HepG2 (cell line): ENCODE measurements around the gene CACNA1F. TPM values are rescaled to one million over a fixed set of nuclear protein-coding genes. Genes with fewer than 3 reads are reported as not detected.
A peak's percentile ranks its signal among the peaks of the same experiment; 100 is the strongest.

Experiments
- ATF7 ChIP-seq, 2 experiments: fragments of 450-650 bp in 1 of 2; sonication (generic) in 1 of 2; formaldehyde crosslinking in 1 of 2; IDR thresholded peaks; 2 replicates each; pipeline versions ENCODE4 v1.4.0 to v1.6.1; 2016 to 2020; ENCODE audit warnings: antibody characterized with exemption in 1 of 2, mild to moderate bottlenecking in 1 of 2, missing genetic modification reagents in 1 of 2
- DBP ChIP-seq: sonication (generic); formaldehyde crosslinking; IDR thresholded peaks from 2 replicates; pipeline ENCODE4 v1.4.0; 2020; ENCODE audit warnings: missing genetic modification reagents; ENCODE audit errors: not compliant biosample characterization
- HNF1A ChIP-seq, 2 experiments: sonication (generic) in 1 of 2; formaldehyde crosslinking in 1 of 2; IDR thresholded peaks; 2 replicates each; pipeline versions ENCODE4 v1.4.0 to v1.6.1; 2016 to 2020; ENCODE audit warnings: borderline replicate concordance in 1 of 2, low read depth in 1 of 2, mild to moderate bottlenecking in 1 of 2, missing genetic modification reagents in 1 of 2
- IKZF1 ChIP-seq: fragments of 450-650 bp; IDR thresholded peaks from 2 replicates; pipeline ENCODE4 v1.7.1; 2016
- MLLT10 ChIP-seq: sonication (generic); formaldehyde crosslinking; IDR thresholded peaks from 2 replicates; pipeline ENCODE4 v1.4.0; 2020; ENCODE audit warnings: missing genetic modification reagents
- MLXIP ChIP-seq: sonication (generic); formaldehyde crosslinking; IDR thresholded peaks from 2 replicates; pipeline ENCODE4 v1.9.0; 2021; ENCODE audit warnings: missing genetic modification reagents, borderline replicate concordance
- NONO ChIP-seq, 2 experiments: fragments of 450-650 bp in 1 of 2; sonication (generic) in 1 of 2; formaldehyde crosslinking in 1 of 2; IDR thresholded peaks in 1 of 2; conservative IDR thresholded peaks in 1 of 2; 2 replicates each; pipeline versions ENCODE4 v1.6.1 to v1.8.0; 2017 to 2022; ENCODE audit warnings: mild to moderate bottlenecking in 1 of 2, missing genetic modification reagents in 1 of 2, moderate library complexity in 1 of 2
- PHF20 ChIP-seq: sonication (generic); formaldehyde crosslinking; IDR thresholded peaks from 2 replicates; pipeline ENCODE4 v1.5.0; 2020; ENCODE audit warnings: mild to moderate bottlenecking, missing genetic modification reagents
- PRPF4 ChIP-seq: fragments of 200-400 bp; formaldehyde crosslinking; IDR thresholded peaks from 2 replicates; pipeline ENCODE4 v1.6.1; 2016; ENCODE audit warnings: low read length, low read depth; ENCODE audit not compliant: poor library complexity, severe bottlenecking
- RAD51 ChIP-seq: fragments of 450-650 bp; IDR thresholded peaks from 2 replicates; pipeline ENCODE4 v1.6.1; 2016; ENCODE audit warnings: borderline replicate concordance
- RBAK ChIP-seq: sonication (generic); formaldehyde crosslinking; IDR thresholded peaks from 2 replicates; pipeline ENCODE4 v1.5.1; 2020; ENCODE audit warnings: mild to moderate bottlenecking, missing genetic modification reagents
- ZKSCAN5 ChIP-seq: sonication (generic); formaldehyde crosslinking; IDR thresholded peaks from 2 replicates; pipeline ENCODE4 v1.5.1; 2020; ENCODE audit warnings: mild to moderate bottlenecking, missing genetic modification reagents
- ZNF101 ChIP-seq: sonication (generic); formaldehyde crosslinking; IDR thresholded peaks from 2 replicates; pipeline ENCODE4 v1.4.0; 2020; ENCODE audit warnings: mild to moderate bottlenecking, low read depth, missing genetic modification reagents, borderline replicate concordance
- ZNF230 ChIP-seq: sonication (generic); formaldehyde crosslinking; IDR thresholded peaks from 2 replicates; pipeline ENCODE4 v1.4.0; 2020; ENCODE audit warnings: mild to moderate bottlenecking, missing genetic modification reagents
- ZNF3 ChIP-seq: IDR thresholded peaks from 2 replicates; pipeline ENCODE4 v1.7.0; 2017; ENCODE audit warnings: inconsistent platforms
- ZNF431 ChIP-seq: sonication (generic); formaldehyde crosslinking; IDR thresholded peaks from 2 replicates; pipeline ENCODE4 v1.9.0; 2022; ENCODE audit warnings: missing genetic modification reagents, low read depth, mild to moderate bottlenecking, borderline replicate concordance
- ZNF558 ChIP-seq: sonication (generic); formaldehyde crosslinking; IDR thresholded peaks from 2 replicates; pipeline ENCODE4 v1.9.0; 2022; ENCODE audit warnings: mild to moderate bottlenecking, missing genetic modification reagents, borderline replicate concordance
- ZNF615 ChIP-seq: sonication (generic); formaldehyde crosslinking; IDR thresholded peaks from 2 replicates; pipeline ENCODE4 v1.5.0; 2020; ENCODE audit warnings: mild to moderate bottlenecking, missing genetic modification reagents, borderline replicate concordance
- ZSCAN25 ChIP-seq: sonication (generic); formaldehyde crosslinking; IDR thresholded peaks from 2 replicates; pipeline ENCODE4 v1.8.0; 2022; ENCODE audit warnings: mild to moderate bottlenecking, missing genetic modification reagents
- polyA plus RNA-seq, 8 experiments: library from polyadenylated mRNA; depleted of rRNA in 3 of 8; stranded (reverse) in 7 of 8; unstranded in 1 of 8; fragments of >200 nt; fragmentation: Illumina TruSeq in 4 of 8; extraction: Trizol in 4 of 8; gene quantifications; 2 replicates each; pipeline versions ENCODE4 v1.2.1 to v1.2.3, GENCODE V29; 2011 to 2016; ENCODE audit warnings: low read depth in 4 of 8, missing spikeins in 1 of 8, mixed read lengths in 1 of 8; ENCODE audit not compliant: insufficient read depth in 1 of 8
- total RNA-seq, 5 experiments: library from RNA; depleted of rRNA; stranded (reverse); fragments of >200 nt; fragmentation: Illumina TruSeq; extraction: Trizol; gene quantifications; 2 replicates each; pipeline ENCODE4 v1.2.3, GENCODE V29; 2016; ENCODE audit warnings: low read depth in 1 of 5

CACNA1F gene
- total and polyA plus RNA-seq, 2 of the 13 experiments (the other 11 are each of a cell fraction or from before 2014, with no cell fraction given): 0.03 TPM; not detected in 1

- no peak for TF ChIP-seq HNF1A (IDR thresholded peaks at IDR 0.05; ENCODE audit: low read depth)
- TF ChIP-seq HNF1A (CRISPR knock-in tag; IDR thresholded peaks at IDR 0.05; ENCODE audit: borderline replicate concordance): no peak
- TF ChIP-seq NONO (IDR thresholded peaks at IDR 0.05): no peak
- TF ChIP-seq NONO (CRISPR knock-in tag; conservative IDR thresholded peaks at IDR 0.05): no peak
- no peak for TF ChIP-seq ZNF230 (CRISPR knock-in tag)
- TF ChIP-seq ZNF431 (CRISPR knock-in tag): no peak
- TF ChIP-seq ZNF101: no peak
- TF ChIP-seq RBAK: no peak
- TF ChIP-seq MLXIP: no peak
- TF ChIP-seq ZKSCAN5 (CRISPR knock-in tag): no peak
- no peak for TF ChIP-seq ATF7 (IDR thresholded peaks at IDR 0.05)
- no peak for TF ChIP-seq ATF7 (CRISPR knock-in tag; IDR thresholded peaks at IDR 0.05)
- no peak for TF ChIP-seq ZNF3 (CRISPR knock-in tag)
- peak; percentile 41 for TF ChIP-seq PRPF4
- no peak for TF ChIP-seq IKZF1
- TF ChIP-seq ZNF558 (CRISPR knock-in tag): no peak
- no peak for TF ChIP-seq PHF20 (CRISPR knock-in tag)
- TF ChIP-seq RAD51: no peak
- no peak for TF ChIP-seq MLLT10 (CRISPR knock-in tag)
- TF ChIP-seq DBP (CRISPR knock-in tag): no peak
- no peak for TF ChIP-seq ZNF615 (CRISPR knock-in tag)
- TF ChIP-seq ZSCAN25 (CRISPR knock-in tag): no peak
Measured at GRCh38 chrX:49270249-49270921, 37.2 kb upstream of the CACNA1F start (continued).
